HepG2 (cell line): Measurements from ENCODE around the gene FOXL3. TPM values are rescaled to one million over a fixed set of nuclear protein-coding genes. Genes with fewer than 3 reads are reported as not detected.

Experiments used
- ATAC-seq: fragments of 200-7000 bp; cut with Tn5 transposase; 3 replicates; pipeline ENCODE4 v1.9.1; 2020; ENCODE audit warnings: mild to moderate bottlenecking, moderate library complexity
- BruUV-seq: library from RNA; stranded (reverse); fragments of 400-500 nt; replicated peaks from 2 replicates; lab custom pipeline; 2021; lab: Mats Ljungman, UMichigan
- CTCF ChIA-PET: fragments of 300-600 bp; formaldehyde crosslinking; extraction: SDS; loops from one replicate; lab custom pipeline; 2021; ENCODE audit warnings: low total read pairs, inconsistent platforms, low intra/inter-chr PET ratio; lab: Yijun Ruan, JAX
- POLR2A ChIA-PET: fragments of 350-600 bp; sonication (Branson Sonifier 250); formaldehyde crosslinking; loops from one replicate; lab custom pipeline; 2020; ENCODE audit warnings: antibody characterized with exemption, inconsistent platforms; lab: Yijun Ruan, JAX
- DNase-seq: peaks from one replicate; pipeline ENCODE4 v3.0.0-alpha.2; 2015; ENCODE audit warnings: low spot score
- FAIRE-seq: peaks from 3 replicates; lab custom pipeline; 2011; peaks lifted over from hg19 to GRCh38; lab: Jason Lieb, UNC
- H2AFZ ChIP-seq: one replicate; pipeline ENCODE4 v1.6.1; 2011; ENCODE audit warnings: low read length, inconsistent platforms
- H3K27ac ChIP-seq: fragments of 300-600 bp; 3 replicates; pipeline ENCODE4 v1.8.0; 2011; ENCODE audit warnings: mixed run types, mild to moderate bottlenecking, mixed read lengths, low read length, inconsistent platforms; ENCODE audit not compliant: insufficient read depth; ENCODE audit errors: extremely low read length
- H3K27me3 ChIP-seq, 2 experiments: fragments of 200-600 bp in 1 of 2; 2 replicates in 1 of 2; 3 replicates in 1 of 2; pipeline versions ENCODE4 v1.6.0 to v1.8.0; 2011; ENCODE audit warnings: low read length in 2 of 2, mild to moderate bottlenecking in 2 of 2, moderate library complexity in 2 of 2, inconsistent platforms in 1 of 2; ENCODE audit not compliant: insufficient read depth in 2 of 2, control insufficient read depth in 1 of 2
- H3K36me3 ChIP-seq, 2 experiments: fragments of 200-600 bp in 1 of 2; replicated peaks in 1 of 2; 2 replicates in 1 of 2; 3 replicates in 1 of 2; pipeline versions ENCODE4 v1.5.1 to v1.8.0; 2011; ENCODE audit warnings: low read length in 2 of 2, inconsistent platforms in 1 of 2; ENCODE audit not compliant: insufficient read depth in 2 of 2, control insufficient read depth in 1 of 2
- H3K4me1 ChIP-seq: 2 replicates; pipeline ENCODE4 v1.5.1; 2012; ENCODE audit warnings: low read length, inconsistent platforms; ENCODE audit not compliant: insufficient read depth
- H3K4me2 ChIP-seq: 2 replicates; pipeline ENCODE4 v1.6.0; 2011; ENCODE audit warnings: low read depth, low read length, inconsistent platforms
- H3K4me3 ChIP-seq, 3 experiments: fragments of 200-600 bp in 1 of 3; sonication (generic), shearing (Covaris generic) in 1 of 3; replicated peaks in 1 of 3; 2 replicates each; pipeline ENCODE4 v1.5.1; 2011 to 2016; ENCODE audit warnings: low read length in 3 of 3, inconsistent platforms in 2 of 3, low read depth in 2 of 3, mild to moderate bottlenecking in 2 of 3, control low read depth in 1 of 3, mixed read lengths in 1 of 3; ENCODE audit not compliant: insufficient read depth in 1 of 3
- H3K79me2 ChIP-seq: one replicate; pipeline ENCODE4 v1.6.1; 2011; ENCODE audit warnings: low read length, inconsistent platforms; ENCODE audit not compliant: insufficient read depth
- H3K9ac ChIP-seq: 2 replicates; pipeline ENCODE4 v1.6.0; 2011; ENCODE audit warnings: mild to moderate bottlenecking, low read depth, low read length, inconsistent platforms; ENCODE audit not compliant: insufficient read depth
- H3K9me3 ChIP-seq: 2 replicates; pipeline ENCODE4 v1.5.1; 2012; ENCODE audit warnings: mild to moderate bottlenecking, low read length
- H4K20me1 ChIP-seq: 2 replicates; pipeline ENCODE4 v1.6.0; 2011; ENCODE audit warnings: inconsistent platforms, mild to moderate bottlenecking, low read length, moderate library complexity; ENCODE audit not compliant: insufficient read depth
- AHDC1 ChIP-seq: sonication (generic); formaldehyde crosslinking; IDR thresholded peaks from 2 replicates; pipeline ENCODE4 v1.5.1; 2020; ENCODE audit warnings: mild to moderate bottlenecking, missing genetic modification reagents, borderline replicate concordance
- ARNT2 ChIP-seq: sonication (generic); formaldehyde crosslinking; IDR thresholded peaks from 2 replicates; pipeline ENCODE4 v1.8.0; 2022; ENCODE audit warnings: mild to moderate bottlenecking, low read depth, missing genetic modification reagents, moderate library complexity
- HDAC2 ChIP-seq: sonication (generic); formaldehyde crosslinking; IDR thresholded peaks from 2 replicates; pipeline ENCODE4 v1.4.0; 2020; ENCODE audit warnings: missing genetic modification reagents
- HMG20A ChIP-seq: IDR thresholded peaks from 2 replicates; pipeline ENCODE4 v1.6.1; 2016; ENCODE audit warnings: borderline replicate concordance
- HNF4A ChIP-seq: sonication (generic); formaldehyde crosslinking; IDR thresholded peaks from 2 replicates; pipeline ENCODE4 v1.4.0; 2020; ENCODE audit warnings: missing genetic modification reagents
- IRF2 ChIP-seq: IDR thresholded peaks from 2 replicates; pipeline ENCODE4 v1.6.1; 2018; ENCODE audit warnings: missing genetic modification reagents, missing compliant biosample characterization
- MXI1 ChIP-seq: IDR thresholded peaks from 3 replicates; pipeline ENCODE4 v1.6.1; 2012; ENCODE audit warnings: low read depth, low read length, inconsistent platforms, borderline replicate concordance
- TBL1XR1 ChIP-seq: fragments of 150-350 bp; IDR thresholded peaks from 2 replicates; pipeline ENCODE4 v1.6.1; 2014; ENCODE audit warnings: borderline replicate concordance, low read length; ENCODE audit not compliant: partially characterized antibody
- ZNF318 ChIP-seq: sonication (generic); formaldehyde crosslinking; IDR thresholded peaks from 2 replicates; pipeline ENCODE4 v1.4.0; 2020; ENCODE audit warnings: mild to moderate bottlenecking, missing genetic modification reagents
- ZNF333 ChIP-seq: sonication (generic); formaldehyde crosslinking; IDR thresholded peaks from 2 replicates; pipeline ENCODE4 v1.4.0; 2020; ENCODE audit warnings: mild to moderate bottlenecking, missing genetic modification reagents, borderline replicate concordance
- ZNF510 ChIP-seq: sonication (generic); formaldehyde crosslinking; IDR thresholded peaks from 2 replicates; pipeline ENCODE4 v1.4.0; 2020; ENCODE audit warnings: low read depth, mild to moderate bottlenecking, missing genetic modification reagents
- WGBS: methylation state at CpG from one replicate; pipeline ENCODE4 v1.1.6; 2017; ENCODE audit warnings: low lambda C conversion rate; 5-methylcytosine and 5-hydroxymethylcytosine counted together
- in situ Hi-C: cut with HindIII; loops from 2 replicates; pipeline ENCODE4 v1.10.0; 2017; ENCODE audit warnings: low pct_unique_long_range_greater_than_20kb; ENCODE audit not compliant: extremely low pct_ligation_motif_present
- intact Hi-C: fragments of 100-400 bp; cut with micrococcal nuclease; formaldehyde crosslinking; loops from one replicate; pipeline ENCODE4 v1.10.0; 2022; ENCODE audit not compliant: unreplicated experiment
- polyA plus RNA-seq, 8 experiments: library from polyadenylated mRNA; depleted of rRNA in 3 of 8; stranded (reverse) in 7 of 8; unstranded in 1 of 8; fragments of >200 nt; fragmentation: Illumina TruSeq in 4 of 8; extraction: Trizol in 4 of 8; gene quantifications; 2 replicates each; pipeline versions ENCODE4 v1.2.1 to v1.2.3, GENCODE V29; 2011 to 2016; ENCODE audit warnings: low read depth in 4 of 8, missing spikeins in 1 of 8, mixed read lengths in 1 of 8; ENCODE audit not compliant: insufficient read depth in 1 of 8
- total RNA-seq, 5 experiments: library from RNA; depleted of rRNA; stranded (reverse); fragments of >200 nt; fragmentation: Illumina TruSeq; extraction: Trizol; gene quantifications; 2 replicates each; pipeline ENCODE4 v1.2.3, GENCODE V29; 2016; ENCODE audit warnings: low read depth in 1 of 5

FOXL3 gene
- total and polyA plus RNA-seq, 2 of the 13 experiments (the other 11 are each of a cell fraction or from before 2014, with no cell fraction given), result not detected

- Histone ChIP-seq H3K9me3 (no peaks in the 10 kb centered on the region), H3K36me3 (no peaks in the 10 kb centered on the region), H2AFZ (no peak overlapping the region), H3K4me1 (peaks cover 5% of the 10 kb centered on the region), H3K4me2 (no peak overlapping the region), H3K27me3 (peaks cover 5 to 37% of the 10 kb centered on the region in 2 experiments; a peak in 4 of 5 replicates), H3K4me3 (no peak overlapping the region), H3K27ac (no peak overlapping the region), H3K79me2 (no peaks in the 10 kb centered on the region), H3K9ac (no peak overlapping the region), H4K20me1 (no peaks in the 10 kb centered on the region)
- in situ Hi-C loops, result no loop called here
- no TSS peak for BruUV-seq
- 40% methylated on average over 6 of the region's 6 CpGs for WGBS
- TF ChIP-seq HNF4A (CRISPR knock-in tag), result no peak
- TF ChIP-seq AHDC1, result no peak
- no peak for TF ChIP-seq ARNT2 (CRISPR knock-in tag)
- no peak for TF ChIP-seq ZNF510 (CRISPR knock-in tag)
- no peak for TF ChIP-seq ZNF318 (CRISPR knock-in tag)
- TF ChIP-seq MXI1, result no peak
- TF ChIP-seq TBL1XR1, result no peak
- TF ChIP-seq ZNF333, result no peak
- TF ChIP-seq HMG20A, result no peak
- TF ChIP-seq IRF2 (CRISPR knock-in tag), result no peak
- no peak for TF ChIP-seq HDAC2 (CRISPR knock-in tag)
- ChIA-PET CTCF (no interaction called here), POLR2A (no interaction called here)
- no peak for ATAC-seq
- no peak for DNase-seq
- intact Hi-C loops, result no loop called here
- no peak for FAIRE-seq
Observed at GRCh38 chr7:312424-312823, 22.5 kb downstream of the FOXL3 start.
